GM23248 (cell line): Measurements from ENCODE around the gene ERN1.

Experiments used
- EZH2 ChIP-seq: fragments of 200-600 bp; sonication (generic); IDR thresholded peaks from 2 replicates; pipeline ENCODE4 v1.6.1; 2018; ENCODE audit warnings: antibody characterized with exemption, mild to moderate bottlenecking; ENCODE audit not compliant: insufficient read depth, poor library complexity, severe bottlenecking
- EZH2phosphoT487 ChIP-seq: fragments of 200-600 bp; sonication (generic); IDR thresholded peaks from 2 replicates; pipeline ENCODE4 v1.6.1; 2018; ENCODE audit warnings: antibody characterized with exemption, moderate library complexity, mild to moderate bottlenecking, low read depth; ENCODE audit not compliant: insufficient read depth

DNA sequence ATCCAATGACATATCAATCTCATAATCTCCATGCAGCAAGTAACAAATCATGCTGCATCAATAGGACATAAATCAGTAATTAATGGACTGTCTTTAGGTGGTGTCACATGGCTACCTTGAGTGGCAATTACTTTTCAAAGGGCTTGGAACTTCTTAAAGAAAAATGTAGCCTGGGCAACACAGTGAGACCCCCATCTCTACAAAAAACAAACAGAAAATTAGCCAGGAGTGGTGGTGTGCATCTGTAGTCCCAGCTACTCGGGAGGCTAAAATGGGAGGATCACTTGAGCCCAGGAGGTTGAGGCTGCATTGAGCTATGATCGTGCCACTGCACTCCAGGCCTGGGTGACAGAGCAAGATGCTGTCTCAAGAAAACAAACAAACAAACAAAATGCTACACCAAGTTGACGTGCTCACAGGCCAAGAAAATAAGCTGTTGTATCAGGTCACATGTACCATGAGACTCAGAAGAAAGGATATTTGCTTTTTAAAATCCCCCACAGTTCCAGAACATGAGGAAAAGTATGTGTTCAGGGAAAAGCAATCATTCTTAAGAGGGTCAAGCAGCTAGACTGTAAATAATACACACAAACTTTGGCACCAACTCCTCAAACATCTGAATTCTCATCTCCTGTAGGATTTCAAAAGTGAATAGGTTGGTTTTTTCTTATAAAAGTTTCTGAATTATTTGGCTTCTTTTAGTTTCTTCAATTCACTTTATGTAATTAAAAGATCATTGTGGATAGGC is 23.8 kb upstream of the ERN1 start:
- no peak for TF ChIP-seq EZH2phosphoT487
- no peak for TF ChIP-seq EZH2
